Fibroblast of lung (primary cell): ENCODE results near the gene BYSL. TPM values are rescaled to one million over a fixed set of nuclear protein-coding genes. Genes with fewer than 3 reads are reported as not detected.

Experiments used
- DNase-seq, 2 donors: peaks; one replicate each; pipeline versions ENCODE4 v3.0.0 to v3.0.0-alpha.2; 2010; ENCODE audit warnings: low read depth in 2 of 2
- H2AFZ ChIP-seq: 2 replicates; pipeline ENCODE4 v1.5.1; 2012; ENCODE audit warnings: low read length, control low read depth, inconsistent platforms
- H3K27ac ChIP-seq: 2 replicates; pipeline ENCODE4 v1.5.1; 2011; ENCODE audit warnings: low read length, control low read depth; ENCODE audit not compliant: insufficient read depth
- H3K27me3 ChIP-seq: 2 replicates; pipeline ENCODE4 v1.5.1; 2011; ENCODE audit warnings: mild to moderate bottlenecking, low read length; ENCODE audit not compliant: control insufficient read depth, insufficient read depth
- H3K36me3 ChIP-seq: 2 replicates; pipeline ENCODE4 v1.5.1; 2011; ENCODE audit warnings: low read length; ENCODE audit not compliant: control insufficient read depth, insufficient read depth
- H3K4me1 ChIP-seq: 2 replicates; pipeline ENCODE4 v1.5.1; 2011; ENCODE audit warnings: low read length; ENCODE audit not compliant: control insufficient read depth, insufficient read depth; ENCODE audit errors: extremely low read depth
- H3K4me2 ChIP-seq: 2 replicates; pipeline ENCODE4 v1.5.1; 2011; ENCODE audit warnings: low read length, control low read depth; ENCODE audit not compliant: insufficient read depth; ENCODE audit errors: extremely low read depth
- H3K4me3 ChIP-seq, 4 experiments: fragments of 200-600 bp in 1 of 4; sonication (generic) in 1 of 4; replicated peaks in 1 of 4; 2 replicates each; pipeline ENCODE4 v1.5.1; 2011 to 2016; ENCODE audit warnings: low read length in 4 of 4, low read depth in 3 of 4, mild to moderate bottlenecking in 3 of 4, control low read depth in 2 of 4, inconsistent platforms in 1 of 4, mixed read lengths in 1 of 4; ENCODE audit not compliant: insufficient read depth in 1 of 4; ENCODE audit errors: control extremely low read depth in 1 of 4
- H3K79me2 ChIP-seq: 2 replicates; pipeline ENCODE4 v1.5.1; 2012; ENCODE audit warnings: mild to moderate bottlenecking, low read length, inconsistent platforms; ENCODE audit not compliant: control insufficient read depth, insufficient read depth
- H3K9ac ChIP-seq: 2 replicates; pipeline ENCODE4 v1.5.1; 2011; ENCODE audit warnings: mild to moderate bottlenecking, low read length, control low read depth; ENCODE audit not compliant: insufficient read depth
- H3K9me3 ChIP-seq: 2 replicates; pipeline ENCODE4 v1.5.1; 2012; ENCODE audit warnings: low read depth, low read length; ENCODE audit not compliant: control insufficient read depth, insufficient read depth
- H4K20me1 ChIP-seq: 2 replicates; pipeline ENCODE4 v1.5.1; 2011; ENCODE audit warnings: low read length; ENCODE audit not compliant: control insufficient read depth, insufficient read depth; ENCODE audit errors: extremely low read depth
- CTCF ChIP-seq, 2 donors: IDR thresholded peaks in 1 of 2; conservative IDR thresholded peaks in 1 of 2; 1 replicate in 1 of 2; 2 replicates in 1 of 2; pipeline ENCODE4 v1.5.1; 2011 to 2012; ENCODE audit warnings: low read length in 2 of 2, control low read depth in 1 of 2, inconsistent platforms in 1 of 2, low read depth in 1 of 2, mild to moderate bottlenecking in 1 of 2
- EZH2 ChIP-seq: IDR thresholded peaks from 2 replicates; pipeline ENCODE4 v1.5.1; 2012; ENCODE audit warnings: low read length, control low read depth, mild to moderate bottlenecking; ENCODE audit errors: missing control alignments
- polyA plus RNA-seq, 2 donors: library from polyadenylated mRNA; depleted of rRNA in 1 of 2; stranded (reverse) in 1 of 2; unstranded in 1 of 2; fragments of >200 nt; gene quantifications; 2 replicates each; pipeline ENCODE4 v1.2.1, GENCODE V29; 2011 to 2012; ENCODE audit warnings: missing spikeins in 1 of 2
- total RNA-seq: library from RNA; depleted of rRNA; stranded (reverse); fragments of >200 nt; gene quantifications from 2 replicates; pipeline ENCODE4 v1.2.1, GENCODE V29; 2014

BYSL gene
- total and polyA plus RNA-seq, 2 donors (not counting 1 experiment from before 2014, with no cell fraction given) = 11.3 to 13.7 TPM

GRCh38 chr6:41885930-41886329 lies 35.4 kb upstream of the BYSL start:
- no peak for DNase-seq
- no peaks in the 10 kb centered on the region for H3K36me3 ChIP-seq
- no peak overlapping the region for H2AFZ ChIP-seq
- H3K4me2 ChIP-seq = no peak overlapping the region
- H3K9me3 ChIP-seq = no peaks in the 10 kb centered on the region
- no peaks in the 10 kb centered on the region for H3K79me2 ChIP-seq
- TF ChIP-seq CTCF (conservative IDR thresholded peaks at IDR 0.05 in 1 of 2, IDR thresholded peaks at IDR 0.05 in 1 of 2; ENCODE audit: low read depth in 1 of 2, low read length in 2 of 2) (no peak), EZH2 (no peak)
- H3K27me3 ChIP-seq = no peaks in the 10 kb centered on the region
- H4K20me1 ChIP-seq = no peaks in the 10 kb centered on the region
- no peaks in the 10 kb centered on the region for H3K4me1 ChIP-seq
- H3K9ac ChIP-seq = no peak overlapping the region
- H3K4me3 ChIP-seq = no peak overlapping the region
- H3K27ac ChIP-seq = no peak overlapping the region

- H3K4me3 ChIP-seq = no peak overlapping the region
- H3K4me1 ChIP-seq = no peaks in the 10 kb centered on the region
- H3K9ac ChIP-seq = no peak overlapping the region
- TF ChIP-seq EZH2 (no peak), CTCF (conservative IDR thresholded peaks at IDR 0.05 in 1 of 2, IDR thresholded peaks at IDR 0.05 in 1 of 2; ENCODE audit: low read depth in 1 of 2, low read length in 2 of 2) (no peak)
- H3K27ac ChIP-seq = no peak overlapping the region
- no peaks in the 10 kb centered on the region for H3K36me3 ChIP-seq
- no peaks in the 10 kb centered on the region for H4K20me1 ChIP-seq
- no peaks in the 10 kb centered on the region for H3K79me2 ChIP-seq
- no peaks in the 10 kb centered on the region for H3K27me3 ChIP-seq
- H2AFZ ChIP-seq = no peak overlapping the region
- H3K4me2 ChIP-seq = no peak overlapping the region
- H3K9me3 ChIP-seq = no peaks in the 10 kb centered on the region
- DNase-seq = no peak
Observed at GRCh38 chr6:41887331-41887751, 34.0 kb upstream of the BYSL start.

- no peak overlapping the region for H3K4me2 ChIP-seq
- no peaks in the 10 kb centered on the region for H3K9me3 ChIP-seq
- no peak overlapping the region for H3K9ac ChIP-seq
- no peak overlapping the region for H3K27ac ChIP-seq
- no peaks in the 10 kb centered on the region for H3K36me3 ChIP-seq
- H3K27me3 ChIP-seq = no peaks in the 10 kb centered on the region
- no peak for DNase-seq
- H3K4me3 ChIP-seq = no peak overlapping the region
- H3K4me1 ChIP-seq = peaks cover 7% of the 10 kb centered on the region
- H3K79me2 ChIP-seq = no peaks in the 10 kb centered on the region
- no peak for TF ChIP-seq CTCF (conservative IDR thresholded peaks at IDR 0.05 in 1 of 2, IDR thresholded peaks at IDR 0.05 in 1 of 2; ENCODE audit: low read depth in 1 of 2, low read length in 2 of 2)
- TF ChIP-seq EZH2 = no peak
- H4K20me1 ChIP-seq = no peaks in the 10 kb centered on the region
- H2AFZ ChIP-seq = no peak overlapping the region
Observed at GRCh38 chr6:41892921-41893564, 28.3 kb upstream of the BYSL start.
